AML-193 (cell line): ENCODE data around the gene NDUFS7.

Experiments
- DNase-seq, 2 experiments: peaks; one replicate each; lab custom pipeline; 2025; lab: John Stamatoyannopoulos, UW

The NDUFS7 gene

GRCh38 chr19:1364070-1364704, 19.5 kb upstream of the NDUFS7 start:
- DNase-seq = peak in 1 of 2 experiments; percentile 22

GRCh38 chr19:1365319-1366269, 18.1 kb upstream of the NDUFS7 start:
- no peak for DNase-seq

- no peak for DNase-seq
These were observed 17.4 kb upstream of the NDUFS7 start for GRCh38 chr19:1366296-1366695.

GRCh38 chr19:1366899-1367870, 16.5 kb upstream of the NDUFS7 start:
- no peak for DNase-seq

GRCh38 chr19:1369214-1369805, 14.4 kb upstream of the NDUFS7 start:
- no peak for DNase-seq

GRCh38 chr19:1370579-1371361, 12.9 kb upstream of the NDUFS7 start:
- DNase-seq = no peak

- DNase-seq = no peak
These were observed 10.6 kb upstream of the NDUFS7 start for GRCh38 chr19:1373042-1373533.

- DNase-seq = no peak
These were observed 10.0 kb upstream of the NDUFS7 start for GRCh38 chr19:1373534-1374249.

- no peak for DNase-seq
These were observed 9.5 kb upstream of the NDUFS7 start for GRCh38 chr19:1374250-1374577.

- no peak for DNase-seq
These were observed 7.3 kb upstream of the NDUFS7 start for GRCh38 chr19:1376415-1376805.

- no peak for DNase-seq
These were observed 6.3 kb upstream of the NDUFS7 start for GRCh38 chr19:1377176-1377964.

- DNase-seq = no peak
These were observed 5.5 kb upstream of the NDUFS7 start for GRCh38 chr19:1377965-1378785.

GRCh38 chr19:1379126-1379905, 4.4 kb upstream of the NDUFS7 start:
- no peak for DNase-seq

- no peak for DNase-seq
These were observed 3.7 kb upstream of the NDUFS7 start for GRCh38 chr19:1379961-1380489.

GRCh38 chr19:1382250-1382649, 1.5 kb upstream of the NDUFS7 start:
- DNase-seq = no peak

GRCh38 chr19:1383017-1383311, 743 bp upstream of the NDUFS7 start:
- DNase-seq = no peak

GRCh38 chr19:1384085-1384462, 367 bp downstream of the NDUFS7 start:
- DNase-seq = no peak
